Vagina (tissue), 2 donors: ENCODE results near the gene POTED.
"Not testable (repeated sequence)": the region's sequence is repeated elsewhere in the genome, so short reads cannot be mapped to it uniquely, and the experiment has no call there.

Experiments used
- CTCF ChIP-seq, 3 experiments: fragments of 450-650 bp in 2 of 3; fragments of 200-600 bp in 1 of 3; sonication (generic) in 1 of 3; IDR thresholded peaks; one replicate each; pipeline ENCODE4 v1.5.1; 2017 to 2019; ENCODE audit warnings: antibody characterized with exemption in 3 of 3, mild to moderate bottlenecking in 2 of 3, moderate library complexity in 2 of 3
- POLR2AphosphoS5 ChIP-seq, 2 donors: sonication (generic); formaldehyde crosslinking; IDR thresholded peaks; one replicate each; pipeline ENCODE4 v1.9.0; 2017; ENCODE audit warnings: antibody characterized with exemption in 2 of 2, mild to moderate bottlenecking in 2 of 2, low read depth in 1 of 2; ENCODE audit not compliant: insufficient read depth in 1 of 2

DNA sequence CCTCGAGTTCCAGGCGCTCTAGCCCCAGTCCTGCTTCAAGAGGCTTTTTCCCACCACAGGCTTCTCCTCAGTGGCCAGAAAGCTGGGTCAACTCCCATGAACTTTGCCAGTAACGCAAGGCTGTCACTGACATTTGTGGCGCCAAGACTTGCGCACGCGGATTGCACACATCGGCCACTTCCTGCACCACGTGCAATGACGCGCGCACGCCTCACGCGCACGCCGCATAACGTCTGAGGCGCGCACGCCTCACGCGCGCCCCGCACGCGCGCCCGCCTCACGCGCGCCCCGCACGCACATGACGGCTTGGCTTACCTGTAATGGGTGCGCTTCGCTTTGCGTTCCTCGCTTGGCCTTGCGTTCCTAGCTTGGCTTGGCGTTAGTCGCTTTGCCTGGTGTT is at the start of gene POTED:
- not testable (repeated sequence) for TF ChIP-seq CTCF (IDR thresholded peaks at IDR 0.05); POLR2AphosphoS5 (IDR thresholded peaks at IDR 0.05; ENCODE audit: insufficient read depth in 1 of 2, low read depth in 1 of 2)
